Measurements from ENCODE around the gene RAD51B.

- TF ChIP-seq CTCF (IDR thresholded peaks at IDR 0.05) (no peak), POLR2A (IDR thresholded peaks at IDR 0.05) (no peak), EP300 (IDR thresholded peaks at IDR 0.05) (no peak)
Observed at GRCh38 chr14:68580671-68581070, 761.1 kb downstream of the RAD51B start.

All from ovary (tissue), 3 donors.